KMS-11 (cell line): ENCODE data around the gene NPHP4.

ENCODE experiments used
- H2AFZ ChIP-seq: fragments of 200-600 bp; sonication (generic); 2 replicates; pipeline ENCODE4 v1.6.1; 2016; ENCODE audit warnings: antibody characterized with exemption, mixed run types, low read depth
- H3K27ac ChIP-seq: fragments of 200-600 bp; sonication (generic); 2 replicates; pipeline ENCODE4 v1.6.1; 2016; ENCODE audit warnings: mild to moderate bottlenecking, mixed run types
- H3K27me3 ChIP-seq: fragments of 200-600 bp; sonication (generic); 2 replicates; pipeline ENCODE4 v1.6.1; 2017; ENCODE audit warnings: mild to moderate bottlenecking, low read depth, mixed run types, moderate library complexity; ENCODE audit not compliant: insufficient read depth
- H3K36me3 ChIP-seq: fragments of 200-600 bp; sonication (generic); 2 replicates; pipeline ENCODE4 v1.6.1; 2017; ENCODE audit warnings: mild to moderate bottlenecking, mixed run types; ENCODE audit not compliant: insufficient read depth
- H3K4me1 ChIP-seq: fragments of 200-600 bp; sonication (generic); 2 replicates; pipeline ENCODE4 v1.6.1; 2016; ENCODE audit warnings: mild to moderate bottlenecking, low read depth, mixed run types; ENCODE audit not compliant: poor library complexity, severe bottlenecking
- H3K4me2 ChIP-seq: fragments of 200-600 bp; sonication (generic); 2 replicates; pipeline ENCODE4 v1.7.0; 2016; ENCODE audit warnings: mild to moderate bottlenecking, mixed run types
- H3K4me3 ChIP-seq: fragments of 200-600 bp; sonication (generic); IDR thresholded peaks from 2 replicates; pipeline ENCODE4 v1.6.1; 2017; ENCODE audit warnings: low read depth, low read length, mixed read lengths; ENCODE audit not compliant: insufficient read depth
- H3K79me2 ChIP-seq: fragments of 200-600 bp; sonication (generic); 2 replicates; pipeline ENCODE4 v1.6.1; 2016; ENCODE audit warnings: low read depth, mixed run types; ENCODE audit not compliant: insufficient read depth
- H3K9ac ChIP-seq: fragments of 200-600 bp; sonication (generic); 2 replicates; pipeline ENCODE4 v1.6.1; 2016; ENCODE audit warnings: mild to moderate bottlenecking, mixed run types
- H4K20me1 ChIP-seq: fragments of 200-600 bp; sonication (generic); 2 replicates; pipeline ENCODE4 v1.6.1; 2016; ENCODE audit warnings: mild to moderate bottlenecking, mixed run types; ENCODE audit not compliant: insufficient read depth
- CTCF ChIP-seq: fragments of 200-600 bp; sonication (generic); conservative IDR thresholded peaks from 2 replicates; pipeline ENCODE4 v1.6.1; 2017; ENCODE audit warnings: low read depth, mild to moderate bottlenecking, antibody characterized with exemption, low read length, moderate library complexity, mixed read lengths

The NPHP4 gene

GRCh38 chr1:5997316-5997715, 5.1 kb upstream of the NPHP4 start:
- Histone ChIP-seq H3K79me2 (peaks cover 68% of the 10 kb centered on the region), H2AFZ (no peak overlapping the region), H4K20me1 (peaks cover 5% of the 10 kb centered on the region; the same call in 1 of the 2 replicates), H3K27ac (no peak overlapping the region), H3K36me3 (no peaks in the 10 kb centered on the region), H3K9ac (no peak overlapping the region), H3K4me3 (no peak overlapping the region), H3K27me3 (no peaks in the 10 kb centered on the region), H3K4me1 (peaks cover 30% of the 10 kb centered on the region), H3K4me2 (no peak overlapping the region)
- TF ChIP-seq CTCF = no peak

- H3K4me2 ChIP-seq = no peak overlapping the region
- TF ChIP-seq CTCF = no peak
These were observed 4.5 kb upstream of the NPHP4 start for GRCh38 chr1:5996641-5997270.

GRCh38 chr1:5995871-5996630, 3.8 kb upstream of the NPHP4 start:
- Histone ChIP-seq H3K4me1 (peaks cover 18% of the 10 kb centered on the region), H3K4me3 (no peak overlapping the region), H3K27me3 (no peaks in the 10 kb centered on the region), H4K20me1 (no peaks in the 10 kb centered on the region), H2AFZ (no peak overlapping the region), H3K27ac (no peak overlapping the region), H3K4me2 (no peak overlapping the region), H3K36me3 (no peaks in the 10 kb centered on the region), H3K79me2 (peaks cover 68% of the 10 kb centered on the region), H3K9ac (no peak overlapping the region)
- TF ChIP-seq CTCF = no peak

More at GRCh38 chr1:5996641-5997270, 4.5 kb upstream of the NPHP4 start:
- no peaks in the 10 kb centered on the region for H3K36me3 ChIP-seq
- H3K27ac ChIP-seq = no peak overlapping the region
- no peaks in the 10 kb centered on the region for H3K27me3 ChIP-seq
- no peak overlapping the region for H2AFZ ChIP-seq
- peaks cover under 1% of the 10 kb centered on the region; the same call in 1 of the 2 replicates for H4K20me1 ChIP-seq
- H3K4me3 ChIP-seq = no peak overlapping the region
- peaks cover 24% of the 10 kb centered on the region for H3K4me1 ChIP-seq
- H3K79me2 ChIP-seq = peaks cover 68% of the 10 kb centered on the region
- no peak overlapping the region for H3K9ac ChIP-seq

- Histone ChIP-seq H3K36me3 (no peaks in the 10 kb centered on the region), H3K79me2 (peaks cover 63% of the 10 kb centered on the region), H3K9ac (peak overlapping the region; percentile 82; the same call in 1 of the 2 replicates), H2AFZ (no peak overlapping the region), H3K4me3 (no peak overlapping the region), H3K4me1 (peaks cover 23% of the 10 kb centered on the region), H3K4me2 (peak overlapping the region; percentile 94), H3K27me3 (no peaks in the 10 kb centered on the region), H3K27ac (peak overlapping the region; percentile 79), H4K20me1 (no peaks in the 10 kb centered on the region)
- peak; percentile 26; the same call in 1 of the 2 replicates for TF ChIP-seq CTCF
These were observed 2.7 kb upstream of the NPHP4 start for GRCh38 chr1:5994713-5995621.
